VCaP (cell line): ENCODE data around the gene PHF21A.

Experiments used
- H3K27ac ChIP-seq: fragments of 450-650 bp; 2 replicates; pipeline ENCODE4 v1.5.1; 2017
- TF ChIP-seq, protein P1 (sequence below): fragments of 450-650 bp; conservative IDR thresholded peaks from 2 replicates; pipeline ENCODE4 v1.5.1; 2017; ENCODE audit warnings: mild to moderate bottlenecking, moderate library complexity

Gene PHF21A

DNA sequence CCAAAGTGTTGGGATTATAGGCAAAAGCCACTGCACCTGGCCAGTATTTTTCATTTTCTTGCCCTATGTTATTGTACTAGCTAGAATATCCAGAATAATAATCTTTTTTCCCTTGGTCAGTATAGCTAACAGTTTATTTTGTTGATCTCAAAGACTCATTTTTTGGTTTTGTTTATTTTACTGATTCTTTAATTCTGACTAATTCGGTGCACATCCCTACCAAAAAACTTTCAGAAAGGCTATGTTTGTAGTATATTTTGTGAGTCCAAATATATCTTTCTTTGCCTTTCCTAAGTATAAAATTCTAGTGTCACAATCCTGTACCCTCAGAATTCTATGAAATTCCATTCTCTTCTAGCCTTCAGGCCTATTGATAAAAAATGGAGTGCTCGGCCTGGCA, 84.3 kb downstream of the PHF21A start:
- no peak overlapping the region for H3K27ac ChIP-seq
- TF ChIP-seq, protein P1, sequence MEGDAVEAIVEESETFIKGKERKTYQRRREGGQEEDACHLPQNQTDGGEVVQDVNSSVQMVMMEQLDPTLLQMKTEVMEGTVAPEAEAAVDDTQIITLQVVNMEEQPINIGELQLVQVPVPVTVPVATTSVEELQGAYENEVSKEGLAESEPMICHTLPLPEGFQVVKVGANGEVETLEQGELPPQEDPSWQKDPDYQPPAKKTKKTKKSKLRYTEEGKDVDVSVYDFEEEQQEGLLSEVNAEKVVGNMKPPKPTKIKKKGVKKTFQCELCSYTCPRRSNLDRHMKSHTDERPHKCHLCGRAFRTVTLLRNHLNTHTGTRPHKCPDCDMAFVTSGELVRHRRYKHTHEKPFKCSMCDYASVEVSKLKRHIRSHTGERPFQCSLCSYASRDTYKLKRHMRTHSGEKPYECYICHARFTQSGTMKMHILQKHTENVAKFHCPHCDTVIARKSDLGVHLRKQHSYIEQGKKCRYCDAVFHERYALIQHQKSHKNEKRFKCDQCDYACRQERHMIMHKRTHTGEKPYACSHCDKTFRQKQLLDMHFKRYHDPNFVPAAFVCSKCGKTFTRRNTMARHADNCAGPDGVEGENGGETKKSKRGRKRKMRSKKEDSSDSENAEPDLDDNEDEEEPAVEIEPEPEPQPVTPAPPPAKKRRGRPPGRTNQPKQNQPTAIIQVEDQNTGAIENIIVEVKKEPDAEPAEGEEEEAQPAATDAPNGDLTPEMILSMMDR, result no peak

DNA sequence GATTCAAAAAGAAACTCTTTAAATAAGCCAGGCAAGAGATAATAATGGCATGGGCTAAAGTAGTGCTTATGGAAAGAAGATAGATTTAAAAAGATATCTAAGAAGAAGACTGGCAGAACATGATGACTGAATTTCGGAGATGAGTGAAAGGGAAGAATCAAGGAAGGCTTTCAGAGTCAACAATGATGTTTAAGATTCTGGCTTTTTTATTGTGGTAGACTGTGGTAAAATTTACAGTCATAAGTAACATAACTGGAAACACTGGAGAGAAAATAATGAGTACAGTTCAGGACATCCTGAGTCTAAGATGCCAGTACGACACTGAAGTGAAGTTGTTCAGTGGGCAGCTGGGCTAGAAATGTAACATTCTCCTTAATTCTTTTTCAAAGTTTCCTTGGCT, 85.2 kb downstream of the PHF21A start:
- no peak overlapping the region for H3K27ac ChIP-seq
- TF ChIP-seq, protein P1, result no peak

DNA sequence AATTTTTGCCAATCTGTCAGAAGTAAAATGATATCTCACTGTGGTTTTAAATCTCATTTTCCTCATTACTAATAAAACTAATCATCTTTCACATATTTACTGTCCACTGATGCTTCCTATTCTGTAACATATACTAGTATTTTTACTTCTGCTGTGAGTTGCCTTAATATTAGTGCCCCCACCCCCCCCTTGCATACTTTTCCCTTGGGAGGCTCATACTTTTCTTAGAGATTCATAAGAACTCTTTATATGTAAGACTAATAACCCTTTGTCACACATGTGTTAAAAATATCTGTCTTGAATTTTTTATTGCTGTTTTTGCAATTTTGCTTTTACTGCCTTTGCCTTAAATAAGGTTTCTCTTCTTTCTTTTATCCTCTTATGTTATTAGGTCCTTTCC, 87.2 kb downstream of the PHF21A start:
- no peak overlapping the region for H3K27ac ChIP-seq
- TF ChIP-seq, protein P1, result no peak

DNA sequence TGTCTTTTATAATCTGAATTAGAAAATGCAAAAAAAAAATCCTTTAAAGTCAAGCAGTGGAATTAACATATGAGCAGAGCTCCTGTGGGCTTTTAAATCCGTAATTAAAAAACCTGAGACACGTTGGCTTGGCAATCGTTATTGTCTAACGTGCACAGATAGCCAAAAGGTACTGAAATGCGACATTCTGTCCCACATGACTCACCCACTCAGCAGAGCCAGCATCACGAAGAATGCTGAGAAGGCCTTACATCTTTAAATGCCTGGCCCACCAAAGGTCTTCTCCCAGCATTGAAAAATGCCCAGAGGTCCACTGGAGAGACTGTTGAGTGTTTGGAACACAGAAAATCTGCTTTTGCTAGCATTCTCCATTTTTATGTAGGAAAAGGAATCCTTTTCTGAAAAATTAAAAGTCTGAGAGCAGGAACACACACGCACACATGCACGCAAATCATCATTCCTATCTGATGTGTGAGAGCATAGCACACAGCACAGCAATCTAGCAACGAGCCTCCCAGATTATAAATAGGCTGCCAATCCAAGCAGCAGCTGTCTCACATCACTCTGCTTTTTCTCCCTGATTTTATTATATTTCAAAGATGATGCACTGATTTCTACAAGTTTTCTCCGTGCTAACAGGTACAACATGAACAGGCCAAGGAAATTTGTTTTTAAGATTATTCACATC, 94.5 kb downstream of the PHF21A start:
- TF ChIP-seq, protein P1, result no peak

DNA sequence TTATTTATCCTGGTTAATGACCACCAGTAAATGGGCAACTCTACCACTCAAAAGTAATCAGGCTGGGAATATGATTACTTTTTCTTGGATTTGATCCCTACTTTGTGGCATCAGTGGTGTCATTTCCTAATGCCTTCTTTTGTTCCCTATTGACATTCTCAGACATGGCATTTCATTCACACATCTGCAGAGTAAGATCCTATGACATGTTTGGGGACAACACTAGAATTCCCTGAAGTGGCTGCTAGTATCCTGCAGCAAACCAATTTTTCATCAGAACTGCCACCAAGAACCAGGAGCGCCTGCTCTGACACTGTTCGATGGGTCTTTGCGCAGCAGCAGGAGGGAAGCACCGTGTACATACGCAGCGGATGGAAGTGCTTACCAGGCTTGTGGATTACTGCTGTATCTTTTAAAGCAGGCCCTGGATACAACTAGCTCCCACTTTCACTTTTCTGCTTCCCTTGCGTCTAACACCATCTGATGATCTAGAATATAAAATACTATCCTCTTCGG, 101.1 kb downstream of the PHF21A start:
- H3K27ac ChIP-seq, result no peak overlapping the region
- TF ChIP-seq, protein P1, result no peak

More for the DNA sequence above, 94.5 kb downstream of the PHF21A start:
- no peak overlapping the region for H3K27ac ChIP-seq

DNA sequence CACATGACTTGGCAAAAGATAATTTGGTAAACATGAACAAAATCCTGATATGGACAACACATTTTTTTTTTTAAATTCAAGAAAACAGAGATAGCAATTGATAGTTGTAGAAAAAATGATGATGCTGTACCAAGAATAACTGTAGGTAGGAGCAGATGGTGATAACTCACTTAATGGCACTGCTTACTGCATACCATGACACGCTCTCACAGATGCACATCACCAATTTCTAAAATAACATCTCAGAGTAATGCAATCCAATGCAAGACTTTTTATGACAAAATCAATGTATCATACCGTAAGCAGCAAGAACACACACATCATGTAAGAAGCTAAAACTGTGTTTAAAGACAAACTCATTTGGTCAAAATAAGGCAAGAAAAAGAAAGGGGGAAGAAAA, 102.6 kb downstream of the PHF21A start:
- no peak overlapping the region for H3K27ac ChIP-seq
- TF ChIP-seq, protein P1, result no peak

DNA sequence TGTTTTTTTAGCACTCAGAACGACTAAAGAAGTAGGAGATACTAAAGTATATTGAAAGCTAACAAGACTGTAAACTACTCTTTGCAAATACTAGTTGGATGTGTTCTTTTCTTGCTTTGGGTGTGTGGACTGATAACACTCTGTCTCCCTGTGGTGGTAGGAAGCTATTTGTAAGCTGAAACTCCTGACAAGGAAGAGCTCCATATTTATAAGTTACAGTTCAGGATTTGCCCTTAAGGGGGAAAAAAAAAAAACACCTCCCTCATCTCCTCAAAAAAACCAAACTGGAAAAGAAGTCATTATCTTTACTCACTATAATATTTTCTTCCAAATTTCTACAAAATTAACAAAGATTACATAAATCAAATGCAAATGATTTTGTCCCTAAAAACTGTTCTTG, 103.9 kb downstream of the PHF21A start:
- TF ChIP-seq, protein P1, result no peak
- no peak overlapping the region for H3K27ac ChIP-seq
